Cardiac muscle cell (in vitro differentiated cells and primary cell): Measurements from ENCODE around the gene DACT3. TPM values are rescaled to one million over a fixed set of nuclear protein-coding genes. Genes with fewer than 3 reads are reported as not detected.
A peak's percentile ranks its signal among the peaks of the same experiment; 100 is the strongest.

Experiments used
- DNase-seq, 2 donors: peaks; one replicate each; pipeline versions ENCODE4 v3.0.0 to v3.0.0-alpha.2; 2010 to 2017; ENCODE audit warnings: low read depth in 1 of 2, low spot score in 1 of 2
- H3K27ac ChIP-seq: fragments of 200-600 bp; sonication (generic); 2 replicates; pipeline ENCODE4 v1.5.1; 2016
- H3K27me3 ChIP-seq: fragments of 200-600 bp; sonication (generic); 2 replicates; pipeline ENCODE4 v1.6.0; 2016; ENCODE audit warnings: control low read depth
- H3K36me3 ChIP-seq: fragments of 200-600 bp; sonication (generic); 2 replicates; pipeline ENCODE4 v1.5.1; 2016; ENCODE audit warnings: control low read depth
- H3K4me1 ChIP-seq: fragments of 200-600 bp; sonication (generic); 2 replicates; pipeline ENCODE4 v1.8.1; 2017; ENCODE audit warnings: low read depth, mild to moderate bottlenecking, mixed run types
- H3K4me3 ChIP-seq: fragments of 200-600 bp; sonication (generic); 2 replicates; pipeline ENCODE4 v1.5.1; 2016; ENCODE audit warnings: mild to moderate bottlenecking
- H3K9me3 ChIP-seq: fragments of 200-600 bp; sonication (generic); 2 replicates; pipeline ENCODE4 v1.5.1; 2017; ENCODE audit warnings: low read depth, mild to moderate bottlenecking, control low read depth
- CTCF ChIP-seq: IDR thresholded peaks from 2 replicates; pipeline ENCODE4 v1.5.1; 2012; ENCODE audit warnings: low read depth, mild to moderate bottlenecking, low read length
- polyA plus RNA-seq: library from polyadenylated mRNA; unstranded; fragments of >200 nt; fragmentation: Nextera tagmentation; extraction: Ambion mirVana; gene quantifications from 2 replicates; pipeline ENCODE4 v1.2.1, GENCODE V29; 2016
- total RNA-seq: library from RNA; depleted of rRNA; stranded (reverse); fragments of >200 nt; gene quantifications from 2 replicates; pipeline ENCODE4 v1.2.3, GENCODE V29; 2016

The DACT3 gene
- total and polyA plus RNA-seq, 2 experiments from 2014 or later: 107 to 142 TPM

- H3K27ac ChIP-seq: no peak overlapping the region
- H3K4me3 ChIP-seq: no peak overlapping the region
- DNase-seq: peak; percentile 82 to 96
- TF ChIP-seq CTCF: no peak
- H3K36me3 ChIP-seq: peaks cover 35% of the 10 kb centered on the region
- no peaks in the 10 kb centered on the region for H3K27me3 ChIP-seq
- no peaks in the 10 kb centered on the region for H3K4me1 ChIP-seq
- no peaks in the 10 kb centered on the region for H3K9me3 ChIP-seq
Observed at GRCh38 chr19:46697204-46697960, 36.4 kb upstream of the DACT3 start.

GRCh38 chr19:46696866-46697203 is 35.9 kb upstream of the DACT3 start:
- Histone ChIP-seq H3K4me1 (no peaks in the 10 kb centered on the region), H3K27ac (no peak overlapping the region), H3K4me3 (no peak overlapping the region), H3K27me3 (no peaks in the 10 kb centered on the region), H3K36me3 (peaks cover 36% of the 10 kb centered on the region), H3K9me3 (no peaks in the 10 kb centered on the region)
- no peak for DNase-seq
- TF ChIP-seq CTCF: no peak

- Histone ChIP-seq H3K36me3 (peaks cover 43% of the 10 kb centered on the region), H3K27ac (no peak overlapping the region), H3K4me3 (no peak overlapping the region), H3K27me3 (no peaks in the 10 kb centered on the region), H3K4me1 (no peaks in the 10 kb centered on the region), H3K9me3 (no peaks in the 10 kb centered on the region)
- no peak for DNase-seq
- no peak for TF ChIP-seq CTCF
Observed at GRCh38 chr19:46696052-46696451, 35.1 kb upstream of the DACT3 start.

- Histone ChIP-seq H3K36me3 (peaks cover 41% of the 10 kb centered on the region), H3K27ac (no peak overlapping the region), H3K4me1 (no peaks in the 10 kb centered on the region), H3K27me3 (no peaks in the 10 kb centered on the region), H3K9me3 (no peaks in the 10 kb centered on the region), H3K4me3 (no peak overlapping the region)
- TF ChIP-seq CTCF: no peak
- DNase-seq: no peak
Observed at GRCh38 chr19:46693760-46694159, 32.8 kb upstream of the DACT3 start.

GRCh38 chr19:46692918-46693722 is 32.1 kb upstream of the DACT3 start:
- TF ChIP-seq CTCF: no peak
- no peak for DNase-seq
- H3K4me3 ChIP-seq: no peak overlapping the region
- H3K4me1 ChIP-seq: no peaks in the 10 kb centered on the region
- no peak overlapping the region for H3K27ac ChIP-seq
- H3K36me3 ChIP-seq: peaks cover 41% of the 10 kb centered on the region
- H3K9me3 ChIP-seq: no peaks in the 10 kb centered on the region
- H3K27me3 ChIP-seq: no peaks in the 10 kb centered on the region
